SK-N-SH (cell line): Measurements from ENCODE around the gene EXOC1. TPM values are rescaled to one million over a fixed set of nuclear protein-coding genes. Genes with fewer than 3 reads are reported as not detected.

Experiments
- CTCF ChIA-PET: fragments of 300-600, 350-600 bp; formaldehyde crosslinking; extraction: SDS; loops from one replicate; lab custom pipeline; 2021; lab: Yijun Ruan, JAX
- POLR2A ChIA-PET: fragments of 350-600 bp; sonication (Branson Sonifier 250); formaldehyde crosslinking; extraction: SDS; loops from one replicate; lab custom pipeline; 2020; ENCODE audit warnings: antibody characterized with exemption, inconsistent platforms; lab: Yijun Ruan, JAX
- DNase-seq: peaks from one replicate; pipeline ENCODE4 v3.0.0; 2012
- H2AFZ ChIP-seq: fragments of 200-600 bp; sonication (generic); 2 replicates; pipeline ENCODE4 v1.8.1; 2016; ENCODE audit warnings: antibody characterized with exemption, mild to moderate bottlenecking, low read depth
- H3F3A ChIP-seq: fragments of 200-600 bp; sonication (generic); replicated peaks from 2 replicates; pipeline ENCODE3; 2016; ENCODE audit warnings: antibody characterized with exemption, mild to moderate bottlenecking; ENCODE audit not compliant: insufficient read depth
- H3K27ac ChIP-seq, 2 experiments: fragments of 200-500 bp in 1 of 2; fragments of 200-600 bp in 1 of 2; sonication (Bioruptor generic) in 1 of 2; sonication (generic), shearing (Covaris generic) in 1 of 2; 2 replicates each; pipeline versions ENCODE4 v1.5.1 to v1.6.1; 2014 to 2016; ENCODE audit warnings: low read depth in 2 of 2, inconsistent platforms in 1 of 2, low read length in 1 of 2, mild to moderate bottlenecking in 1 of 2, mixed read lengths in 1 of 2
- H3K27me3 ChIP-seq: fragments of 200-600 bp; sonication (generic), shearing (Covaris generic); 2 replicates; pipeline ENCODE4 v1.6.1; 2016; ENCODE audit warnings: mixed run types; ENCODE audit not compliant: insufficient read depth
- H3K36me3 ChIP-seq, 2 experiments: fragments of 200-500 bp in 1 of 2; fragments of 200-600 bp in 1 of 2; sonication (Bioruptor generic) in 1 of 2; sonication (generic) in 1 of 2; replicated peaks in 1 of 2; 2 replicates each; pipeline versions ENCODE3 to v1.5.1; 2014 to 2016; ENCODE audit warnings: low read length in 1 of 2, mild to moderate bottlenecking in 1 of 2; ENCODE audit not compliant: insufficient read depth in 2 of 2, control insufficient read depth in 1 of 2
- H3K4me1 ChIP-seq, 2 experiments: fragments of 200-500 bp in 1 of 2; fragments of 200-600 bp in 1 of 2; sonication (Bioruptor generic) in 1 of 2; sonication (generic), shearing (Covaris generic) in 1 of 2; 2 replicates each; pipeline versions ENCODE4 v1.5.1 to v1.6.1; 2014 to 2016; ENCODE audit warnings: low read depth in 1 of 2, low read length in 1 of 2, mixed run types in 1 of 2; ENCODE audit not compliant: insufficient read depth in 2 of 2, control insufficient read depth in 1 of 2
- H3K4me2 ChIP-seq: fragments of 200-600 bp; sonication (generic), shearing (Covaris generic); 2 replicates; pipeline ENCODE4 v1.6.1; 2017; ENCODE audit warnings: mixed run types
- H3K4me3 ChIP-seq, 2 experiments: fragments of 200-500 bp in 1 of 2; fragments of 200-600 bp in 1 of 2; sonication (Bioruptor generic) in 1 of 2; sonication (generic), shearing (Covaris generic) in 1 of 2; 2 replicates each; pipeline versions ENCODE4 v1.5.1 to v1.8.1; 2014 to 2016; ENCODE audit warnings: low read depth in 2 of 2, inconsistent platforms in 1 of 2, low read length in 1 of 2, mild to moderate bottlenecking in 1 of 2, mixed read lengths in 1 of 2, moderate library complexity in 1 of 2
- H3K79me2 ChIP-seq: fragments of 200-600 bp; sonication (generic); 2 replicates; pipeline ENCODE4 v1.8.1; 2017; ENCODE audit warnings: mild to moderate bottlenecking; ENCODE audit not compliant: insufficient read depth
- H3K9ac ChIP-seq: fragments of 200-600 bp; sonication (generic); 2 replicates; pipeline ENCODE4 v1.6.1; 2017; ENCODE audit warnings: mixed run types
- H3K9me2 ChIP-seq: fragments of 200-600 bp; sonication (generic); 2 replicates; pipeline ENCODE4 v1.6.1; 2017; ENCODE audit warnings: mixed run types
- H3K9me3 ChIP-seq: fragments of 200-600 bp; sonication (generic); 2 replicates; pipeline ENCODE4 v1.6.1; 2017; ENCODE audit warnings: mixed run types, mild to moderate bottlenecking, moderate library complexity
- H4K20me1 ChIP-seq: fragments of 200-600 bp; sonication (generic); 2 replicates; pipeline ENCODE4 v1.6.1; 2017; ENCODE audit warnings: mild to moderate bottlenecking, mixed run types; ENCODE audit not compliant: insufficient read depth
- EP300 ChIP-seq, 2 experiments: IDR thresholded peaks; 2 replicates each; pipeline versions ENCODE4 v1.4.0 to v1.6.1; 2012; ENCODE audit warnings: borderline replicate concordance in 1 of 2, low read depth in 1 of 2, low read length in 1 of 2
- FOSL2 ChIP-seq: IDR thresholded peaks from 2 replicates; pipeline ENCODE4 v1.4.0; 2012; ENCODE audit warnings: low read depth, mild to moderate bottlenecking, moderate library complexity, borderline replicate concordance
- FOXJ3 ChIP-seq: sonication (generic); formaldehyde crosslinking; IDR thresholded peaks from 2 replicates; pipeline ENCODE4 v1.5.1; 2020; ENCODE audit warnings: mild to moderate bottlenecking, missing genetic modification reagents
- GATA2 ChIP-seq: sonication (generic); formaldehyde crosslinking; IDR thresholded peaks from 2 replicates; pipeline ENCODE4 v1.5.0; 2020; ENCODE audit warnings: mild to moderate bottlenecking, missing genetic modification reagents
- MEF2A ChIP-seq: IDR thresholded peaks from 2 replicates; pipeline ENCODE4 v1.4.0; 2012; ENCODE audit warnings: low read depth, borderline replicate concordance
- MXI1 ChIP-seq: IDR thresholded peaks from 2 replicates; pipeline ENCODE4 v1.6.1; 2012; ENCODE audit warnings: mild to moderate bottlenecking, low read depth, low read length, improper control_type of control experiment
- NFIC ChIP-seq: IDR thresholded peaks from 2 replicates; pipeline ENCODE4 v1.4.0; 2012; ENCODE audit warnings: borderline replicate concordance
- NRF1 ChIP-seq: IDR thresholded peaks from 2 replicates; pipeline ENCODE4 v1.6.1; 2012; ENCODE audit warnings: low read depth, mild to moderate bottlenecking, low read length
- POLR2AphosphoS5 ChIP-seq: IDR thresholded peaks from 2 replicates; pipeline ENCODE4 v1.6.1; 2012; ENCODE audit warnings: low read depth, low read length
- RXRA ChIP-seq: IDR thresholded peaks from 2 replicates; pipeline ENCODE4 v1.4.0; 2012; ENCODE audit warnings: low read depth, mild to moderate bottlenecking, borderline replicate concordance
- SMC3 ChIP-seq: IDR thresholded peaks from 2 replicates; pipeline ENCODE4 v1.6.1; 2012; ENCODE audit warnings: low read depth, low read length, improper control_type of control experiment
- TEAD4 ChIP-seq: IDR thresholded peaks from 2 replicates; pipeline ENCODE4 v1.4.0; 2012; ENCODE audit warnings: mild to moderate bottlenecking, borderline replicate concordance; ENCODE audit not compliant: insufficient read depth
- YY1 ChIP-seq: IDR thresholded peaks from 2 replicates; pipeline ENCODE4 v1.4.0; 2012; ENCODE audit warnings: low read depth, mild to moderate bottlenecking
- WGBS: methylation state at CpG from one replicate; pipeline ENCODE4 v1.1.6; 2017; ENCODE audit warnings: low lambda C conversion rate; 5-methylcytosine and 5-hydroxymethylcytosine counted together
- polyA plus RNA-seq, 3 experiments: library from polyadenylated mRNA; depleted of rRNA; stranded (reverse); fragments of >200 nt; gene quantifications; 2 replicates each; pipeline ENCODE4 v1.2.3, GENCODE V29; 2012
- TF ChIP-seq, protein P1 (sequence below): fragments of 150-350 bp; IDR thresholded peaks from 2 replicates; pipeline ENCODE4 v1.6.1; 2017; ENCODE audit warnings: antibody characterized with exemption, low read length, low read depth, borderline replicate concordance
- TF ChIP-seq, protein P2 (sequence below): IDR thresholded peaks from 2 replicates; pipeline ENCODE4; 2012
- TF ChIP-seq, protein P3 (sequence below): fragments of 200-600 bp; sonication (generic); IDR thresholded peaks from 2 replicates; pipeline ENCODE4 v1.6.1; 2017; ENCODE audit warnings: antibody characterized with exemption, mild to moderate bottlenecking, moderate library complexity

EXOC1 gene
- polyA plus RNA-seq, 1 of the 3 experiments (the other 2 are of a cell fraction) = 13.5 TPM

DNA sequence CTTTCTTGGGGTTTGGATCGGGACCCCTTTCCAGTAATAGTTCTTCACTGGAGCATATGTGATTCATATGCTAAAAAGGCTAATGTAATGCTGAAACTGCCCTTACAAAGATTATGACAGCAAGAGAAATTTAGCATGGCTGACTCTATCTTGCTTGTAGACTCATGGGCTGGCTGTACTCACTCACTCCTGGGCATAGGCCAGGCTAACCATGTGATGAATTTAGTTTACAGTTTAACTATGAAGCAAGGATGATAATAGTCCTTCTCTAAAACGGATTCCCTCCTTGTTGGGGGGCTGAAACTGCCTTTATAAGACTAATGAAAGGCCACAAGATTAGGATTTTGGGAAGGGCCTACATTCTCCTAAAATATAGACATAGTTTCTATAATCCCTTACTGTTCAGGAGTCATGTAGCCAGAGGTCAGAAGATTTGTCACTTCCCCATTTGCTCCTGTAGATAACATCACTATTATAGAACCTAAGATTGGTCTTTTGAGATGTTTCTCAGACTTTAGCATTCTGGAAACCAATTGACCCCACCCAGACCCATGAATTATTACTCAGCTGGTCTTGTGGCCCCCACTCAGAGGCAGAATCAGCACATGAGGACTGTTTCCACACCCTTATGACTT lies 74.5 kb downstream of the EXOC1 start (continued):
- TF ChIP-seq, protein P1, sequence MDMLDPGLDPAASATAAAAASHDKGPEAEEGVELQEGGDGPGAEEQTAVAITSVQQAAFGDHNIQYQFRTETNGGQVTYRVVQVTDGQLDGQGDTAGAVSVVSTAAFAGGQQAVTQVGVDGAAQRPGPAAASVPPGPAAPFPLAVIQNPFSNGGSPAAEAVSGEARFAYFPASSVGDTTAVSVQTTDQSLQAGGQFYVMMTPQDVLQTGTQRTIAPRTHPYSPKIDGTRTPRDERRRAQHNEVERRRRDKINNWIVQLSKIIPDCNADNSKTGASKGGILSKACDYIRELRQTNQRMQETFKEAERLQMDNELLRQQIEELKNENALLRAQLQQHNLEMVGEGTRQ = no peak
- TF ChIP-seq POLR2AphosphoS5 = no peak
- no peak for TF ChIP-seq EP300 (IDR thresholded peaks at IDR 0.05; ENCODE audit: borderline replicate concordance in 1 of 2, low read depth in 1 of 2, low read length in 1 of 2)
- no peak for TF ChIP-seq MXI1

DNA sequence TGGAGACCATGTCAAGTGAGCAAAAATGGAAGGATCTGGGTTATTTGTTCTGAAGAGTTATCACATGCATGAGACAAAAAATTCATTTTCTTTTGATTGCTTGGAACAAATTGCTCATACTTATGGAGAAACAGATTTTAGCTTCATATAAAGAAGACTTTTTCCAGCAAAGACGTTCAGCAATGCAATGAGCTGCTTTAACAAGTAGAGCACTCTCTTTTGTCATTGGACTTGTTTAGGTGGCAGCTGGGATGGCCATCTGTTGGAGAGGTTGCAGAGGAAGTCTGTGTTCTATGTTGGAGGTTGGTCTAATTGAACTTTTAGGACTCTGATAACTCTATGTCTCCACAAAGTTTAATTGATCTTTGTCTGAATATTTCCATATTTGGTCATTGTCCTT lies 75.4 kb downstream of the EXOC1 start:
- no peak for DNase-seq
- POLR2A ChIA-PET = no interaction called here
- H4K20me1 ChIP-seq = no peaks in the 10 kb centered on the region
- TF ChIP-seq FOSL2 (no peak), FOXJ3 (CRISPR knock-in tag) (no peak), TEAD4 (no peak), NRF1 (no peak), EP300 (IDR thresholded peaks at IDR 0.05; ENCODE audit: borderline replicate concordance in 1 of 2, low read depth in 1 of 2, low read length in 1 of 2) (no peak), YY1 (no peak), NFIC (no peak), POLR2AphosphoS5 (no peak), GATA2 (CRISPR knock-in tag) (no peak), SMC3 (no peak), MEF2A (no peak), RXRA (no peak)
- TF ChIP-seq, protein P2, sequence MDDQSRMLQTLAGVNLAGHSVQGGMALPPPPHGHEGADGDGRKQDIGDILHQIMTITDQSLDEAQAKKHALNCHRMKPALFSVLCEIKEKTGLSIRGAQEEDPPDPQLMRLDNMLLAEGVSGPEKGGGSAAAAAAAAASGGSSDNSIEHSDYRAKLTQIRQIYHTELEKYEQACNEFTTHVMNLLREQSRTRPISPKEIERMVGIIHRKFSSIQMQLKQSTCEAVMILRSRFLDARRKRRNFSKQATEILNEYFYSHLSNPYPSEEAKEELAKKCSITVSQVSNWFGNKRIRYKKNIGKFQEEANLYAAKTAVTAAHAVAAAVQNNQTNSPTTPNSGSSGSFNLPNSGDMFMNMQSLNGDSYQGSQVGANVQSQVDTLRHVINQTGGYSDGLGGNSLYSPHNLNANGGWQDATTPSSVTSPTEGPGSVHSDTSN = no peak
- TF ChIP-seq, protein P3, sequence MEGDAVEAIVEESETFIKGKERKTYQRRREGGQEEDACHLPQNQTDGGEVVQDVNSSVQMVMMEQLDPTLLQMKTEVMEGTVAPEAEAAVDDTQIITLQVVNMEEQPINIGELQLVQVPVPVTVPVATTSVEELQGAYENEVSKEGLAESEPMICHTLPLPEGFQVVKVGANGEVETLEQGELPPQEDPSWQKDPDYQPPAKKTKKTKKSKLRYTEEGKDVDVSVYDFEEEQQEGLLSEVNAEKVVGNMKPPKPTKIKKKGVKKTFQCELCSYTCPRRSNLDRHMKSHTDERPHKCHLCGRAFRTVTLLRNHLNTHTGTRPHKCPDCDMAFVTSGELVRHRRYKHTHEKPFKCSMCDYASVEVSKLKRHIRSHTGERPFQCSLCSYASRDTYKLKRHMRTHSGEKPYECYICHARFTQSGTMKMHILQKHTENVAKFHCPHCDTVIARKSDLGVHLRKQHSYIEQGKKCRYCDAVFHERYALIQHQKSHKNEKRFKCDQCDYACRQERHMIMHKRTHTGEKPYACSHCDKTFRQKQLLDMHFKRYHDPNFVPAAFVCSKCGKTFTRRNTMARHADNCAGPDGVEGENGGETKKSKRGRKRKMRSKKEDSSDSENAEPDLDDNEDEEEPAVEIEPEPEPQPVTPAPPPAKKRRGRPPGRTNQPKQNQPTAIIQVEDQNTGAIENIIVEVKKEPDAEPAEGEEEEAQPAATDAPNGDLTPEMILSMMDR = no peak
- CTCF ChIA-PET = interaction anchor here (1.4 kb wide), 1 partner anchor 20 kb away, joined by 3 read pairs; no protein-coding TSS in a partner anchor
- 42% methylated on average over 1 of the region's 1 CpG for WGBS
- H3F3A ChIP-seq = no peaks in the 10 kb centered on the region
- H3K9me3 ChIP-seq = no peaks in the 10 kb centered on the region
- no peak overlapping the region for H3K9ac ChIP-seq
- H3K36me3 ChIP-seq = no peaks in the 10 kb centered on the region
- no peaks in the 10 kb centered on the region for H3K27me3 ChIP-seq
- H2AFZ ChIP-seq = no peak overlapping the region
- no peak overlapping the region for H3K27ac ChIP-seq
- no peaks in the 10 kb centered on the region for H3K9me2 ChIP-seq
- no peaks in the 10 kb centered on the region for H3K4me1 ChIP-seq
- H3K79me2 ChIP-seq = no peaks in the 10 kb centered on the region
- H3K4me2 ChIP-seq = no peak overlapping the region
- H3K4me3 ChIP-seq = no peak overlapping the region
